Glomerular visceral epithelial cell (primary cell): ENCODE measurements around the gene MEMO1.
"Not testable (repeated sequence)": the region's sequence is repeated elsewhere in the genome, so short reads cannot be mapped to it uniquely, and the experiment has no call there.

ENCODE experiments used
- DNase-seq: peaks from one replicate; pipeline ENCODE4 v3.0.0-alpha.2; 2016; ENCODE audit errors: extremely low spot score

MEMO1 gene

DNA sequence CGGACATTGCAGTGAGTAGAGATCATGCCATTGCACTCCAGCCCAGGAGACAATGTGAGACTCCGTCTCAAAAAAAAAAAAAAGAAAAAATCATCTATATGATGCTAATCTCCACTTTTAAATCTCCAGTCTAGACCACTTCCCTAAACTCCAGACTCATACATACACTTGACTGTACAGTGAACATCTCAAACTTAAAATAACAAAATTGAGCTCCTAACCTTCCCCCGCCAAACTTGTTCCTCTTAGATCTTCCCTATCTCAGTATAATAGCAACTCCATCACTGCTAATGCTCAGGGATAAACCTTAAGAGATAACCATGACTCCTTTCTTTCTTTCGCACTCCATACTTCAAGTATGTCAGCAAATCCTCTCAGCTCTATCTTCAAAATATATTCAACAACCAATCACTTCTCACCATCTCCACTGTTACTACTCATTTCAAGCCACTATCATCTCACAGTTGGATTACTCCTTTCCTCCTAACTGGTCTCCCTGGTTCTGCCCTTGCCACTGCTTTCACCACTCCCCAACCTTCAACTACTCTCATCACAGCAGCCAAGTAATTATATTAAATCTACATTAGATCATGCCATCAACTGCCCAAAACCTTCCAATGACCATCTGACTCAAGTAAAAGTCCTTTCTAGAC, 12.0 kb downstream of the MEMO1 start:
- no peak for DNase-seq

DNA sequence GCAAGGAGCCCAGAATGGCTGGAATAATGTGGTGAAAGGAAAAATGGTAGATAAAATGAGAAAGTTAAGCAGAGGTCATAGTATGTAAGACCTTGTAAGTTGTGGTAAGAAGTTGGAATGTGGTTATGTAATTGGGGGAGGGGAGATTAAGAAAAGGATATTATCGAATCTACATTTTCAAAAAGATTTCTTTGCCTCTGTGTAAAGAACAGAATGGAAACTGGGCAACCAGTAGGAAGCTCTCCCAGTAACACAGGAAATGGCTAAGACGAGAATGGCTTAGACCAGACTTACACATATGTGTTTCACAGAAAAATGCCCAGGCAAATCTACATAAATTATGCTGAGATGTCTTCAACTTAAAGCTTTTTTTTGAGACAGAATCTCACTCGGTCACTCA, 13.2 kb downstream of the MEMO1 start:
- DNase-seq: no peak

DNA sequence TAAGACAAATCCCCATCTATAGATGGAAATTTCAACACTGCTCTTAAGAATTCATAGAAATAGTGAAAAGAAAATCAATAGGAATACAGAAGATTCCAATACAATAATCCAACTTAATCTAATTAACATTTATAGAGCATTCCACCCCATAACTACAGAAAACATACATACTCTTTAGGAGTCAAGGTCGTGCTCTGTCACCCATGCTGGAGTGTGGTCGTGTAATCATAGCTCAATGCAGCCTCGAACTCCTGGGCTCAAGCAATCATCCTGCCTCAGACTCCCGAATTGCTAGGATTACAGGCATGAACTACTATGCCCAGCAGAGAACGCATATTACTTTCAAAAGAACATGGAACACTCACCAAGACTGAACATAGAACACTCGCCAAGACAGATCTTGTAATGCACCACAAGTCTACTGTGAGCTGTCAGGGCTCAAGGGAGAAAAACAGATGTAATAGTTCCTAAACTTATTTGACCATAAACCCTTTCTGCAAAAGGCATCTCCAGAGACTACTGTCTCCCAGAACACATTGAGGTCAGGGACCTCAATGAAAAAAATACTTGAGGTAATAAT, 14.1 kb downstream of the MEMO1 start:
- DNase-seq: no peak

DNA sequence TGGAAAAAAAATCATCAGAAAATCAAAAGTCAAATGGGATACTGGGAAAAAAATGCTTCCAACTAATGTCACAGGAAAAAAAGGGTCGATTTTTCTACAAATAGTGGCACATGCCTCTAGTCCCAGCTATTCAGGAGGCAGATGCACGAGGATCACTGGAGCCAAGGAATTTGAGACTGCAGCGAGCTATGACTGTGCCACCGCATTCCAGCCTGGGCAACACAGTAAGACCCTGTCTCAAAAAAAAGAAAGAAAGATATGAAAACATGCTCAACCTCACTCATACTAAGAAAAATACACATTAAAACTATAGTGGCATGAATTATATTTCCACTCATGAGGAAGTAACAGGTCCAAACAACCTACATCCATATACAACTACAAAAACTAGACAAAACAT, 17.9 kb downstream of the MEMO1 start:
- DNase-seq: no peak

DNA sequence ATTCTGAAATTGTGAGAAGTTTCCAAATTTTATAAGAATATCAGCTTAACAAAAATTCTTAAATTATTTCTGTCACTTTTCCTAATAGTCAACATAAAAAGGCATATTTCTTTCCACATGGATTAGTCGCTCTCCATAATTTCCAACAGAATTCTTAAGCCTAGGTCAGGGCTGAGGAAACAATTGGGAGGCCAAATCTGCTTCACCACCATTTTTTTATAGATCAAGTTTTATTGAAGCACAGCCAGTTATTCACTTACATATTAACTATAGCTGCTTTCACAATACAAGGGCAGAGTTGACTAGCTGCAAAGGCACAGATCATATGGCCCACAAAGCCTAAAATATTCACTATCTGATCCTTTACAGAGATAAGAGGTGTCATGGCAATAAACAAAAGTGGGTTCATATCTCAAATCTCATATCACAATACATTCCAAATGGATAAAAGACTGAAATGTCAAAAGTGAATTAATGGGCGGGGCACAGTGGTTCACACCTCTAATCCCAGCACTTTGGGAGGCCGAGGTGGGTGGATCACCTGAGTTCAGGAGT, 18.7 kb downstream of the MEMO1 start:
- no peak for DNase-seq

DNA sequence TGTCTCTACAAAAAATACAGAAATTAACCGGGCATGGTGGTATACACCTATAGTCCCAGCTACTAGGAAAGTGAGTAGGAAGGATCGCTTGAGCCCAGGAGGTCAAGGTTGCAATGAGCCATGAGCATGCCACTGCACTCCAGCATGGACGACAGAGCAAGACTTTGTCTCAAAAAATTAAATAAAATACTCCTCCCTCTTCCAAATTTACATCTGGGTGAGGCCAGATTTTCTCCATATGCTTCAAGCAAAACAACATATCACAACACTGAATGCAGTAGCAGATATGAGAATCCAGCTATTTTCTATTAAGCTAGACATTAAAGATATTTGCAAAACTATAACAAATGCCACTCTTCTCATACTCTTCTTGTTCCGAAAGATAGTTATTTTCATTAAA, 20.9 kb downstream of the MEMO1 start:
- no peak for DNase-seq

DNA sequence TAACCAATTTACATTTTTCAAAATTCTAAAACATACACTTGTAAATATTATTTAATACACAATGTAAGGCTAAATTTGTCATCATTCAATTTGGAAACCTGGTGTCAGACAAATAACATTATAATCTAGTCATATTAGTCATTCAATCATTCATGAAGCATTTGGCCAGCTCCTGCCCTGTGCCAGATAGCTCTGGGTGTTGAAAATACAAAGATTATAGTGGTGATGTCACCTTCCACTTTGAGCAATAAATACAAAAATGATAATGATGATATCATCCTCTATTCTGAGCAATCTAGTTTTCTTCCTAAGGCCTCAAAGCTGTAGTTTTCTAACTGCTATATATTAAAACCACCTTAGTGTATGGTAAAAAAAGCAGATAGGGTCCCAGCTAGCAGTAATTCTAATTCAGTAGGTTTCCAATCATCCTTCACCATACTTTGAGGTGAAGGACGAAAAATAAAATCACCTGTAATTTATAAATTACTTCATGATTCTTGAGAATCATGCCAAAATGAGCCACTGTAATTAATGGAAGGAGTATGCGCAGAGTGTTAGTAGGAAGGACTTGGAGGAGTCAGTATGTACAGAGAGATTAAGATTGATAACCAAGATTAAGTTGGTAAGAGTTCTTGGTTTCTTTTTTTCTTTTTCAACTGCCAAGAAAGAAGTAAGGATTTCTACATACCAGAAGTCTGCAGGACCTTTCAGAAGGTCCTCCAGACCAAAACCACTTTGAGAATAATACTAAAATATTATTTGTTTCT, 23.2 kb downstream of the MEMO1 start:
- DNase-seq: peak; percentile 55

DNA sequence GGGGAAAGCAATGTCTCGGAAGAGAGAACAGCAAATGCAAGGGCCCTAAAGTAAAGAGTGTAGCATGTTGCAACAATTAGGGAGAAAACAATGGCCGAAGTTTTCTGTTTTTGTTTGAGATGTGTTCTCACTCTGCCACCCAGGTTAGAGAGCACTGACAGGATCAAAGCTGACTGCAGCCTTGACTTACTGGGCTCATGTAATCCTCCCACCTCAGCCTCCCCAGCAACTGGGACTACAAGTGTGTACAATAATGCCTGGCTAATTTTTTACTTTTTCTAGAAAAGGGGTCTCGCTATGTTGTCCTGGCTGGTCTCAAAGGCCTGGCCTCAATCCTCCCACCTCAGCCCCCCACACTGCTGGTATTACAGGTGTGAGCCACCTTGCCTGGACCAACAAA, 23.9 kb downstream of the MEMO1 start:
- DNase-seq: no peak

DNA sequence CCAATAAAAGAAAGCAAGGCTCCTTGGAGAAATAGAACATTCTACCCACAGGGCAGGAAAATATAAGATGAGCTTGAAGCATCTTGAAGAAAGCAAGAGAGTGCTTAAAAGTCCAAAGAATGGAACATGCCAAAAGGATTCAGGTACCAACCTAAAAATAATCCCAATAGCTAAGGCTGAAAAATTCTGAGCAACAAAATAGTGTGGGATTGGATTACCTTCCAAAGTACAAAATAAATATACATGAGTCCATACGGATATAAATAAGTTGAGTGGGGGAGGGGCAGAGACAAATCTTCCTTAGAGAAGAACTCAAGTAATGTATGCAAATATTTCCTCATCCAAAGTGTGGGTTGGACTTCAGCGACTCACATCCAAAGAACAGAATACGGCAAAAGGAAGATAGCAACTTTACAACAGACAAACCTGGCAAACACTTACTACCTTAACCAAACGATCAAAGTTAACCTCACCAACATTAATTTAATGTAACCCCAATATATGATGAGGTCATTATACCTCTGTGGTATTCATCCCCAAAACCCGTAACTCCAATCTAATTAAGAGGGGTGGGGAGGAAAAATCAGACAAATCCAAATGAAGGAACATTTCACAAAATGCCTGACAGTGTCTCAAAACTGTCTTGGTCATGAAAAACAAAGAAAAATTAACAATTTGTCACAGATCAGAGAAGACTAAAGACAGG, 26.9 kb downstream of the MEMO1 start:
- DNase-seq: no peak

DNA sequence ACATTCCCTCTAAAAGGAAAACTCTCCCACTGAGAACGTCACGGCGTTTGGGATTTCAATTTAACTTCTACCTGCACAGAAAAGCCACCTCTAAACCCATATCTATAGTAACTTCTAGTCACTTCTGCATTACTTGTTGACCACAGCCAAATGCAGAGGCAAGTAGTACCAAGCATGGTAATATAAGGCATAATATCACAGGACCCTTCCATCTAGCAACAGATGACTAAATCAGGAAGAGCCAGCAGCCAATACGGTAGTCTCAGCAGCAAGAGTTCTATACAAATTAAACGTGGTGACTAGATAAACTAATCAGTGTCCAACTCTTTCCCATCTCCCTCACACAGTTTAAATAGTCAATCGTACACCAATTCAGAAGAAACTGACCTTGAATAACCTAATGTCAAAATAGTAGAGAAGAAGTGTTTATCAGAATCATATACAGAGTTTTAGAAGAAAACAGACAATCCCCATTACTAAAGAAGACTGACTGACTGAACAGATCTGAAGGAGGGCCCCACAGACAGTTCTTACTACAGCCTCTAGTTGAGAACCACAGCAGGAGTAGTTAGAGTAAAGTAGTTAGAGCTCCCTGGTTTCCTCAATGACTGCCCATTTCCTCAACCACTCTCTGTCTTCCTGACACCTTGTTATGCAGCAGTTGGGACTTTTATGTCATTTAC, 30.0 kb downstream of the MEMO1 start:
- peak; percentile 30 for DNase-seq

DNA sequence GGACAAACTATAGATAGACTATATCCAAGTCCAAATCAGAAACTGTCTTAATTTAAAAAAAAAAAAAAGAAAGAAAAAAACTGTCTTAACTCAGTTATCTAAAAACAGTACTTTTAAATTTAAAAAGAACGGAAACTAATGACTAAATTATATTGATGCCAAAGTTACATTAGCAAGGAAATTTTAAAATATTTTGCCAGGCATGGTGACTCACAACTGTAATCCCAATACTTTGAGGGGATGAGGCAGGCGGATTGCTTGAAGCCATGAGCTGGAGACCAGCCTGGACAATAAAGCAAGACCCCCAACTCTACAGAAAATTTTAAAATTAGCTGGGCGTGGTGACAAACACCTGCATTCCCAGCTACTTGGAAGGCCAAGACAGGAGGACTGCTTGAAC, 30.9 kb downstream of the MEMO1 start:
- DNase-seq: no peak

DNA sequence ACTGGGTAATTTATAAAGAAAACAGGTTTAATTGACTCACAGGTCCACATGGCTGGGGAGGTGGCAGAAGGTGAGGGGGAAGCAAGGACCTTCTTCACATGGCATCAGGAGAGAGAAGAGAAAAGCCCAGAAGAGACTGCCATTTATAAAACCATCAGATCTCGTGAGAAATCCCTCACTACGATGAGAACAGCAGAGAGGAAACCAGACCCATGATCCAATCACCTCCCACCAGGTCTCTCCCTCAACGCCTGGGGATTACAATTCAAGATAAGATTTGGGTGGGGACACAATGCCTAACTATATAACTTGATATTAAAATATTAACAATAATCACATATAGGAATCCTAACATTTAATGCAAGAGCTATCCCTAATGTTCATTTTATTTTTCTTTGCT, 31.8 kb downstream of the MEMO1 start:
- no peak for DNase-seq

DNA sequence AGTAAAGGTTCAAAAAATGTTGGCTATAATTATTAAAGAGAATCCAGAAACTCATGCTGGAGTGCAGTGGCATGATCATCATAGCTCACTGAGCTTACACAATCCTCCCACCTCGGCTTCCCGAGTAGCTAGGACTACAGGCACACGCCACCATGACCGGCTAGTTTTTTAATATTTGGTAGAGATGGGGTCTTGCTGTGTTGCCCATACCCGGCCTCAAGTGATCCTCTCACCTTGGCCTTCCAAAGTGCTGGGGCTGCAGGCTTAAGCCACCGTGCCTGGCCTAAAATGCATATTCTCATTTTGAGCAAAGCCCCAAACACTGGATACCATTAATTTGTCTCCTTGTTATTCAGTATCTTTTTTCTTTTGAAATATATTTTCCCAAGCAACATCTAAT, 32.4 kb downstream of the MEMO1 start:
- DNase-seq: no peak

DNA sequence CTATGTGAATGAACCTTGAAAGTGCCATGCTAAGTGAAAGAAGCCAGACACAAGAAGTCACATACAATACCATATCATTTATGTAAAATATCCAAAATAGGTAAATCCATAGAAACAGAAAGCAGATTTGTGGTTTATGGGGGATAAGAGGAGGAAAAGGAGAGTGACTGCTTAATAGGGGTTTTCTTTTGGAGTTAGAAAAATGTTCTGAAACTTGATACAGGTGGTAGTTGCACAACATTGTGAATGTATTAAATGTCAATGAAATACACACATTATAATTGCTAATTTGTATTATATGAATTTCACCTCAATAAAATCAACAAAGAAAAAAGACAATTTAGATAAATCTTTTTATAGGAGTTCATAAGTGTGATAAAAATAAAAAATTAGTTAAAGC, 37.1 kb downstream of the MEMO1 start:
- DNase-seq: no peak

DNA sequence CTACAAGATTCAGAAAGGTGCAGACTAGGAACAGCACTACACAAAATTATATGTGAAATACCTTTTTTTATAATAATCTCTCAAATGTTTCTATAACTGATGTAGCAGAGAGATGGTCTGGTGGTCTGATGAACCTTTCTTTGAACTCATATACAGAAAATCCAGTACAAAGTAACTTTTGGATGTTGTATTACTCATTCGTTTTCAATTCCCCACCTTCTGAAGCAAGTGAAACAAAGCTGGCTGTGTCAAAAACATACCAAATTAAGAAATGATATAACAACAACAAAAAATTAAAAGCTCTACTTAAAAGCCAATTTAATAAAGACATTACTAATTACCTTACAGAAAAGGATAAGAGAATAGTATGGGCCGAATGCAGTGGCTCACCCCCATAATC, 38.7 kb downstream of the MEMO1 start:
- DNase-seq: no peak

DNA sequence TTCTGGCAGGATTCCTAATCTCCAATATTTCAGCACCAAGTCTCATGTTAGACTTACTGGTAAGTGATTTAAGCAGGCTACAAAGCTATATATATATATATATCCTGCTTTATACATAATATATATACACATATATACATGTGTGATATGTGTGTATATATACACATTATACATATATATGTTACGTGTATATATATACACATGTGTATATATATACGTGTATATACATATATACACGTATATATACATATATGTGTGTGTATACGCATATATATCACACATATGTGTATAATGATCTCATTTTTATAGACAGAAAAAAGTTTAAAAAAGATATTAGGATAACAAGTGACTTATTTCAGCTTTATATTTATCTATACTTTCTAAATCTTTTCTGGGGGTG, 41.6 kb downstream of the MEMO1 start:
- no peak for DNase-seq

DNA sequence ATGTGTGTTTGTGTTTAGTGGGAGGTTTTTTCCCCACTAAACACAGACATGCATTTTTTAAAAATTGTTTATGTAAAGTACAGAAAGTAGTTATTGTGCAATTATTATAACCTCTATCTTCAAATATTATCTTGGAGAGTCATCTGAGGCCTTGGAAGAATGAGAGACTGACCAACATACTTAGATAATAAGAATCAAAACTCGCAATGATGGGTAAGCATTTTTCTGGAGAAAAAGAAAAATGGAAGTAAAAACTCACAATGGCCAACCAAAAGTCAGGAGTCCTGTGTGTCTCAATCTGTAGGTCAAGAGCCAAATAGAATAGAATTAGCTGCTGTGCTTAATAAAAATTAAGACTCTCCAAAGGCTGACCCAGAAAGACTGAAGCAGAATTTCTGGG, 43.0 kb downstream of the MEMO1 start:
- no peak for DNase-seq

DNA sequence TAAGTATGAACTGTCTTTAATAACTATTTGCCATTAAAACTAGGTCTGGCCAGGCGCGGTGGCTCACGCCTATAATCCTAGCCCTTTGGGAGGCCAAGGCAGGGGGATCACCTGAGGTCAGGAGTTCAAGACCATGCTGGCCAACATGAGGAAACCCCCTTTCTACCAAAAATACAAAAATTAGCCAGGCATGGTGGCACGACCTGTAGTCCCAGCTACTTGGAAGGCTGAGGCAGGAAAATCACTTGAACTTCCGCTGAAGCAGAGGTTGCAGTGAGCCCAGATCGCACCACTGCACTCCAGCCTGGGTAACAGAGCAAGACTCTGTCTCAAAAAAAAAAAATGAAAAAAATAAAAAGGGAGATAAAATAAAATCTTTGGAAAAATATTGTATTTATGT, 44.4 kb downstream of the MEMO1 start:
- DNase-seq: not testable (repeated sequence)

DNA sequence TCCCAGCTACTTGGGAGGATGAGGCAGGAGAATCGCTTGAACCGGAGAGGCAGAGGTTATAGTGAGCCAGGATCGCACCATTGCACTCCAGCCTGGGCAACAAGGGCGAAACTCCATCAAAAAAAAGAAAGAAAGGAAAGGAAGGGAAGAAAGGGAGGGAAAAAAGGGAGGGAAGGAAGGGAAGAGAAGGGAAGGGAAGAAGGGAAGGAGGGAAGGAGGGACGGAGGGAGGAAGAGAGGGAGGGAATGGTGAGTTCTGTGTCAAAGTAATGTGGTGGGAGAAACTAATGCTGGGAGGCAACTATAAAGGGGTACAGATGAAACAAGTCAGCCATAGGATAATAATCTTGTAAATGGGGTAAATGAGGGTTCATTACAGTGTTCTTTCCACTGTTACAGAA, 45.7 kb downstream of the MEMO1 start:
- no peak for DNase-seq

DNA sequence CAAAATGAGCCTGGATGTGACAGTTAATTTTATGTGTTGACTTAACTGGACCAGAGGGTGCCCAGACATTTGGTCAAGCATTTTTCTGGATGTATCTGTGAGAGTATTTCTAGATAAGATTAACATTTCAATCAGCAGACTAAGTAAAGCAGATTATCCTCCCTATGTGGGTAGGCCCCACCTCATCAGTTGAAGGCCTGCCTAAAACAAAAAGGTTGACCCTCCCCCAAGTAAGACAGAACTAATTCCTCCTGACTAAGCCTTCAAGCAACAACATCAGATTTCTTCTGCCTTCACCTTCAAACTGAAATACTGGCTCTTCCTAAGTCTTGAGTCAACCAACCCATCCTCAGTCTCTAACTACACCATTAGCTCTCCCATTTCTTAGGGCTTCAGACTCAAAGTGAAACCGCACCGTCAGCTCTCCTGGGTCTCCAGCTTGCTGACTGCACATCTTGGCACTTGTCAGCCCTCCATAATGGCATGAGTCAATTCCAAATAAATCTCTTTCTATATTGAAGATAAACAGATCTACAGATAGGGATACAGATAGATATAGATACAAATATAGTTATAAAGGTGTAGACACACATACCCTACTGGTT, 47.9 kb downstream of the MEMO1 start:
- no peak for DNase-seq

DNA sequence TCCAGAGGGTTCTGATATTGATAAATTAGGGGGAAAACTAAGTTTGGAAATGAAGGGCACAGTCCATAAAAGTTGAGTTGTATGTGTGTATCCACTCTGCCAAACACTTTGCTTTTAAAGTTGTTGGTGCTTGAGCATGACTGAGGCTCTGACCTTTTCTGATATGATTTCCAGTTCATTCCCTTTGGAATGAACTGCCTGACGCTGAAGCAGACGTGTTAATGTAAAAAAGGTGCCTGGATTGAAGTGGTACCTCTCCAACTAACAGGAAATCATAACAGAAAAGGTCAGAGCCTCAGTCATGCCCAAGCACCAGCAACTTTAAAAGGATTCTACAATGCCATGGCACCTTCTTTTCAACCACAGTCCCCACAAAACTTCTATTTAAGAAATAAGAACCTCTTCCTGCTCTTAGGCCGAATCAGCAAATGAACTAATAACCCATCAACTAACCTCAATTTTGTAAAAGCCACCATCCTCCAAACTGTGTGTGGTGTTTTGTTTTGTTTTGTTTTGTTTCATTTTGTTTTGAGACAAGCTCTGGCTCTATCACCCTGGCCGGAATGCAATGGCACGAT, 52.6 kb downstream of the MEMO1 start:
- no peak for DNase-seq
